Measurements from ENCODE around the gene DUSP2. TPM values are rescaled to one million over a fixed set of nuclear protein-coding genes. Genes with fewer than 3 reads are reported as not detected.
A peak's percentile ranks its signal among the peaks of the same experiment; 100 is the strongest.

DUSP2 gene
- total RNA-seq, 1 experiment from 2014 or later = 13.4 TPM

DNA sequence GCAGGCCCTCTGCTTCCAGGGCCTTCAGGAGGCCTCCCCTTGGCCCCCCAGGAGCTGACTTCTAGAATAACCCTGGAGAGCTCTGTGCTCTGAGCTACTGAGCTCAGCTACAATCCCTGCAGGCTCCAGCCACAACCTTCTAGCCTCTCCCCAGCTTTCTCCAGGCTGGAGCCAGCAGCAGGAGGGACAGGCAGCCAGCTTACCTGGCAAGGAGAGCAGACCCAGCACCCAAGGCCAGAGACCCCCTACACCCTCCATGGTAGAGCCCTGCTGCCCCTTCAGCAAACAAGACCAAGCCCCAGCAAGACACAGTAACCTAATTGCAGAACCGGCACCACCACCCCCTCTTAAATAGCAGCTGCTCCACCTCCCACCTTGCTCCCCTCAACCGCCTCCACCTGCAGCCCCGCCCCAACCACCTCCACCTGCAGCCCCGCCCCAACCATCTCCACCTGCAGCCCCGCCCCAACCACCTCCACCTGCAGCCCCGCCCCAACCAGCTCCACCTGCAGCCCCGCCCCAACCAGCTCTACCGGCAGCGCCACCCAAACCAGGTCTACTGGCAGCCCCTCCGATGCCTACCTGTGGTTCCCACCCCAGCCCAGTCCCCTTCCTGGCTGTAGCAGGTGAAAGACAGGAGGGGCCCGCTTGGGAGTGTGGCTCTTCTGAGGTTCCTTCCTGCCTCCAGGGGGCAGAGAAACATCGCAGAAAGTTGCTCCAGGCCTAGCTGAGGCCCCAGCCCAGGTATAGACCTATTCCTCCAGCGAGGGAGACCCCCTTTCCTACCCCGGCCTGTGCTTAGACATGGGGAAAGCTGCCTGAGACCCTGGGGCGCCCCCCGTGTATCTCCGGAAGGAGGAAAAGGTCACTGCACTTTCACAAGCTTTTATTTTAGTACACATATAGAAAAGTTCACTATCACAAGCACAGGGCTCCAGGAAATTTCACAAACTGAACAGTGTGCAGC lies 6.8 kb downstream of the DUSP2 start, which contains the start of gene ASTL:
Gene ASTL, minus strand, starts transcription at position 324 of the 967 bp plus-strand sequence. Its CDS starts 66 bp downstream, at position 258.
- H3K4me3 Mint-ChIP-seq (ENCODE audit: unreplicated experiment) = peak within 1 kb of the TSS; percentile 52
- H3K36me3 Mint-ChIP-seq (ENCODE audit: insufficient read depth, unreplicated experiment) = peaks cover 14% of the 10 kb centered on the region
- TF ChIP-seq CTCF (IDR thresholded peaks at IDR 0.05; ENCODE audit: insufficient read depth in 1 of 2, low read depth in 1 of 2, low read length in 1 of 2, severe bottlenecking in 1 of 2, unreplicated experiment in 1 of 2) = peak; percentile 42 to 76
- Histone ChIP-seq H3K9me3 (no peaks in the 10 kb centered on the region), H3K36me3 (ENCODE audit: control insufficient read depth, insufficient read depth, low read length) (peaks cover 2% of the 10 kb centered on the region; the same call in 1 of the 2 replicates), H3K27me3 (replicated peaks; ENCODE audit: control insufficient read depth, insufficient read depth, low read length) (no peaks in the 10 kb centered on the region), H3K4me3 (ENCODE audit: low read depth, low read length) (peak within 1 kb of the TSS; percentile 26), H3K4me1 (peaks cover 4% of the 10 kb centered on the region; the same call in 1 of the 2 replicates)
- H3K9me3 Mint-ChIP-seq (ENCODE audit: unreplicated experiment) = no peaks in the 10 kb centered on the region
- intact Hi-C loops (cut with micrococcal nuclease; ENCODE audit: unreplicated experiment) = loop anchor here (1.0 kb wide), 3 partner anchors 36 to 129 kb away; partner anchors contain the start of gene STARD7
- H3K4me1 Mint-ChIP-seq (ENCODE audit: low read depth, unreplicated experiment) = peaks cover 6% of the 10 kb centered on the region
- CTCF ChIA-PET = interaction anchor here (0.6 to 3.5 kb wide), 18 partner anchors 9 to 719 kb away, joined by 3 to 81 read pairs (median 4); partner anchors contain the start of genes ADRA2B, ANKRD39 and STARD7
- H3K27me3 Mint-ChIP-seq (ENCODE audit: insufficient read depth, unreplicated experiment) = peaks cover 8% of the 10 kb centered on the region
- peak; percentile 86 to 90 for DNase-seq
- BruUV-seq (replicated peaks) = no TSS peak
- POLR2A ChIA-PET = interaction anchor here (0.6 to 1.2 kb wide), 4 partner anchors 22 to 276 kb away, joined by 3 to 6 read pairs (median 4); partner anchors contain the start of gene ADRA2B
- H3K27ac Mint-ChIP-seq (ENCODE audit: unreplicated experiment) = no peak within 1 kb of the TSS

- peaks cover 4% of the 10 kb centered on the region; the same call in 1 of the 2 replicates for H3K4me1 ChIP-seq
- Mint-ChIP-seq H3K9me3 (ENCODE audit: unreplicated experiment) (no peaks in the 10 kb centered on the region), H3K27me3 (ENCODE audit: insufficient read depth, unreplicated experiment) (peaks cover 8% of the 10 kb centered on the region), H3K4me1 (ENCODE audit: low read depth, unreplicated experiment) (peaks cover 6% of the 10 kb centered on the region), H3K36me3 (ENCODE audit: insufficient read depth, unreplicated experiment) (peaks cover 10% of the 10 kb centered on the region), H3K27ac (ENCODE audit: unreplicated experiment) (no peak overlapping the region), H3K4me3 (ENCODE audit: unreplicated experiment) (no peak overlapping the region)
- no TSS peak for BruUV-seq (replicated peaks)
- no peaks in the 10 kb centered on the region for H3K9me3 ChIP-seq
- POLR2A ChIA-PET = interaction anchor here (0.6 to 1.2 kb wide), 3 partner anchors 21 to 198 kb away, joined by 3 to 6 read pairs (median 4); partner anchors contain the start of gene ADRA2B
- TF ChIP-seq CTCF (IDR thresholded peaks at IDR 0.05; ENCODE audit: insufficient read depth in 1 of 2, low read depth in 1 of 2, low read length in 1 of 2, severe bottlenecking in 1 of 2, unreplicated experiment in 1 of 2) = no peak
- CTCF ChIA-PET = interaction anchor here (0.6 to 3.5 kb wide), 9 partner anchors 10 to 127 kb away, joined by 3 to 81 read pairs (median 3); partner anchors contain the start of genes ADRA2B and STARD7
- H3K27me3 ChIP-seq (replicated peaks; ENCODE audit: control insufficient read depth, insufficient read depth, low read length) = no peaks in the 10 kb centered on the region
- no peak overlapping the region for H3K4me3 ChIP-seq (ENCODE audit: low read depth, low read length)
- intact Hi-C loops (cut with micrococcal nuclease; ENCODE audit: unreplicated experiment) = loop anchor here (1.0 kb wide), 3 partner anchors 37 to 130 kb away; partner anchors contain the start of gene STARD7
- DNase-seq = no peak
- H3K36me3 ChIP-seq (ENCODE audit: control insufficient read depth, insufficient read depth, low read length) = no peaks in the 10 kb centered on the region
These were observed 7.7 kb downstream of the DUSP2 start for GRCh38 chr2:96137321-96138178.

Measured in Caco-2 (cell line).